Measurements from ENCODE around the gene CADM1.

DNA sequence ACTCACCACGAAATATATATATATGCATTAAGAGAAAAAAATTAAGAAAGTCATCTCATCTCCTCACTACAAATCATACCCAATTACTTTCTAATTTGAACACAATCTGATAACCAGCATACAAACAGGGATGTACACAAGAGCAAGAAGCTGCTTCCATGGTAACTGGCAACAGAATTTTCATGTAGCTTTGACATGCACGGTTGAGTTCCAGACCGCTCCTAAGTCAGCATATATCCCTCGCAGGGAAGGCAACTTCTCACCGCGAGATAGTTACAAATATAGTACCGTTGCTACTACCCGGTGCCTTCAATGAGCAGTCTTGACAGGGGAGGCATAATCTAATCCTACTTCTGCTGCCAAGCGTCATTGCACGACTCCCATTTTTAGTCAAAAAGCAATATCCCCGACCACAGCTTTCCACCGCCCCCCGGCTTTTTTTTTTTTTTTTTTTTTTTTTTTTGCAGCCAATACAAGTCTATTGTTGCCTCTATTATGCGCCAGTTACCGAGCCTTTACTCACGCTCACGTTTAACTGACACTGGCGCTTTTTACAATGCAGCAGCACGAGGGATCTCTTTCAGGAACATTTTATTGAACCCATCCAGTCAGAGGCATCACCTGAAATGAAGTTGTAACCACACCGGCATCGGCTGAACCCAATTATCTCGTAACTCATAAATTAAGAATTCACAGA, 2.2 kb downstream of the CADM1 start:
- TF ChIP-seq CTCF (IDR thresholded peaks at IDR 0.05) (no peak), POLR2A (IDR thresholded peaks at IDR 0.05) (no peak)

All from right lobe of liver (tissue), 4 donors.